HCT116 (cell line): ENCODE measurements around the gene MYH11. TPM values are rescaled to one million over a fixed set of nuclear protein-coding genes. Genes with fewer than 3 reads are reported as not detected.

ENCODE experiments used
- ATAC-seq: fragments of 200-7000 bp; cut with Tn5 transposase; 2 replicates; pipeline ENCODE4 v1.9.1; 2020; ENCODE audit warnings: mild to moderate bottlenecking, moderate library complexity
- BruUV-seq: library from RNA; stranded (reverse); fragments of 400-500 nt; replicated peaks from 2 replicates; lab custom pipeline; 2021; lab: Mats Ljungman, UMichigan
- CTCF ChIA-PET: fragments of 300-600 bp; sonication (Branson Sonifier 250); formaldehyde crosslinking; loops from one replicate; lab custom pipeline; 2021; ENCODE audit warnings: antibody characterized with exemption; lab: Charles Lee
- POLR2A ChIA-PET: fragments of 300-600, 350-600 bp; sonication (Branson Sonifier 250); formaldehyde crosslinking; loops from one replicate; lab custom pipeline; 2021; ENCODE audit warnings: antibody characterized with exemption; lab: Charles Lee
- RAD21 ChIA-PET, 2 experiments: fragments of 300-600 bp; sonication (Branson Sonifier 250); formaldehyde crosslinking; loops; one replicate each; lab custom pipeline; 2023; ENCODE audit warnings: low total read pairs in 2 of 2; ENCODE audit not compliant: uncharacterized antibody in 2 of 2, unreplicated experiment in 2 of 2, low non-redundant PET in 1 of 2; lab: Charles Lee
- DNase-seq: peaks from one replicate; pipeline ENCODE4 v3.0.0-alpha.2; 2010; ENCODE audit warnings: low read depth, low spot score
- H2AFZ ChIP-seq: fragments of 200-600 bp; shearing (Covaris generic), sonication (generic); 2 replicates; pipeline ENCODE4 v1.6.1; 2017; ENCODE audit warnings: low read depth, mixed run types, mixed read lengths, antibody characterized with exemption, low read length; ENCODE audit not compliant: poor library complexity, severe bottlenecking
- H3K27ac ChIP-seq: 2 replicates; pipeline ENCODE4 v1.5.1; 2012; ENCODE audit warnings: low read depth, low read length
- H3K27me3 ChIP-seq: fragments of 200-600 bp; sonication (generic); 2 replicates; pipeline ENCODE4 v1.6.1; 2016; ENCODE audit warnings: mixed run types, low read length, mixed read lengths; ENCODE audit not compliant: insufficient read depth
- H3K36me3 ChIP-seq, 2 experiments: fragments of 200-500 bp in 1 of 2; fragments of 200-600 bp in 1 of 2; sonication (Bioruptor generic) in 1 of 2; sonication (generic) in 1 of 2; 2 replicates each; pipeline versions ENCODE4 v1.5.1 to v1.6.1; 2014 to 2016; ENCODE audit warnings: low read length in 2 of 2, inconsistent platforms in 1 of 2, mixed read lengths in 1 of 2, mixed run types in 1 of 2; ENCODE audit not compliant: insufficient read depth in 2 of 2, control insufficient read depth in 1 of 2
- H3K4me1 ChIP-seq, 2 experiments: fragments of 200-600 bp in 1 of 2; sonication (generic) in 1 of 2; 2 replicates each; pipeline versions ENCODE4 v1.5.1 to v1.6.1; 2012 to 2017; ENCODE audit warnings: low read length in 2 of 2, inconsistent platforms in 1 of 2, mild to moderate bottlenecking in 1 of 2, mixed read lengths in 1 of 2, mixed run types in 1 of 2, moderate library complexity in 1 of 2; ENCODE audit not compliant: insufficient read depth in 2 of 2, control insufficient read depth in 1 of 2
- H3K4me2 ChIP-seq: fragments of 200-600 bp; sonication (generic); 2 replicates; pipeline ENCODE4 v1.6.1; 2017; ENCODE audit warnings: mixed run types, low read length, mixed read lengths
- H3K4me3 ChIP-seq, 2 experiments: fragments of 200-600 bp in 1 of 2; sonication (generic) in 1 of 2; replicated peaks in 1 of 2; 2 replicates each; pipeline ENCODE4 v1.5.1; 2011 to 2016; ENCODE audit warnings: low read length in 2 of 2, control low read depth in 1 of 2, low read depth in 1 of 2, mild to moderate bottlenecking in 1 of 2, mixed read lengths in 1 of 2, mixed run types in 1 of 2
- H3K79me2 ChIP-seq: fragments of 200-600 bp; sonication (generic); 2 replicates; pipeline ENCODE4 v1.6.1; 2017; ENCODE audit warnings: mild to moderate bottlenecking, mixed run types, low read length, moderate library complexity, mixed read lengths; ENCODE audit not compliant: insufficient read depth
- H3K9ac ChIP-seq: fragments of 200-600 bp; sonication (generic); 2 replicates; pipeline ENCODE4 v1.6.1; 2016; ENCODE audit warnings: low read length, mixed read lengths
- H3K9me2 ChIP-seq: fragments of 200-600 bp; sonication (generic), shearing (Covaris generic); 2 replicates; pipeline ENCODE4 v1.6.1; 2017; ENCODE audit warnings: mixed run types, mild to moderate bottlenecking, moderate library complexity; ENCODE audit not compliant: insufficient read depth
- H3K9me3 ChIP-seq, 2 experiments: fragments of 200-500 bp in 1 of 2; fragments of 200-600 bp in 1 of 2; sonication (Bioruptor generic) in 1 of 2; sonication (generic) in 1 of 2; 2 replicates each; pipeline ENCODE4 v1.6.1; 2014 to 2017; ENCODE audit warnings: low read length in 2 of 2, mixed read lengths in 2 of 2, inconsistent platforms in 1 of 2, low read depth in 1 of 2, mild to moderate bottlenecking in 1 of 2, mixed run types in 1 of 2, moderate library complexity in 1 of 2; ENCODE audit not compliant: control insufficient read depth in 1 of 2, insufficient read depth in 1 of 2
- H4K20me1 ChIP-seq: fragments of 200-600 bp; sonication (generic), shearing (Covaris generic); 2 replicates; pipeline ENCODE4 v1.6.1; 2017; ENCODE audit warnings: mixed run types, mild to moderate bottlenecking, moderate library complexity; ENCODE audit not compliant: insufficient read depth
- CEBPB ChIP-seq: IDR thresholded peaks from 2 replicates; pipeline ENCODE4 v1.6.1; 2012; ENCODE audit warnings: low read depth
- JUND ChIP-seq: IDR thresholded peaks from 2 replicates; pipeline ENCODE4 v1.6.1; 2012
- POLR2A ChIP-seq: IDR thresholded peaks from 2 replicates; pipeline ENCODE4 v1.7.0; 2011; ENCODE audit warnings: borderline replicate concordance; ENCODE audit not compliant: insufficient read depth, insufficient read length; ENCODE audit errors: extremely low read depth
- SP1 ChIP-seq: IDR thresholded peaks from 2 replicates; pipeline ENCODE4 v1.6.1; 2012; ENCODE audit warnings: low read depth
- ZFX ChIP-seq: fragments of 450-650 bp; IDR thresholded peaks from 2 replicates; pipeline ENCODE4 v1.6.1; 2017
- ZNF274 ChIP-seq: fragments of 200-500 bp; sonication (Bioruptor generic); IDR thresholded peaks from 2 replicates; pipeline ENCODE4 v1.6.1; 2014; ENCODE audit warnings: mild to moderate bottlenecking, low read depth, low read length, inconsistent platforms
- intact Hi-C: fragments of 100-400 bp; cut with micrococcal nuclease; formaldehyde crosslinking; loops from 2 replicates; pipeline ENCODE4 v1.10.0; 2022
- total RNA-seq: library from RNA; stranded (reverse); gene quantifications from one replicate; pipeline ENCODE4 v1.2.1, GENCODE V29; 2021; ENCODE audit not compliant: unreplicated experiment
- TF ChIP-seq, protein P1 (sequence below), 3 experiments: fragments of 200-600 bp in 1 of 3; sonication (generic) in 1 of 3; IDR thresholded peaks in 2 of 3; conservative IDR thresholded peaks in 1 of 3; 2 replicates each; pipeline ENCODE4 v1.5.1; 2012 to 2017; ENCODE audit warnings: low read depth in 2 of 3, low read length in 2 of 3, antibody characterized with exemption in 1 of 3, borderline replicate concordance in 1 of 3, control low read depth in 1 of 3, mild to moderate bottlenecking in 1 of 3, mixed read lengths in 1 of 3, mixed run types in 1 of 3, moderate library complexity in 1 of 3; ENCODE audit not compliant: insufficient read depth in 1 of 3
- TF ChIP-seq, protein P2 (sequence below): IDR thresholded peaks from 2 replicates; pipeline ENCODE4 v1.6.1; 2011; ENCODE audit warnings: mild to moderate bottlenecking, low read length, moderate library complexity; ENCODE audit not compliant: insufficient replicate concordance; ENCODE audit errors: extremely low read depth

MYH11 gene
- total RNA-seq, 1 experiment from 2014 or later: 0.61 TPM

DNA sequence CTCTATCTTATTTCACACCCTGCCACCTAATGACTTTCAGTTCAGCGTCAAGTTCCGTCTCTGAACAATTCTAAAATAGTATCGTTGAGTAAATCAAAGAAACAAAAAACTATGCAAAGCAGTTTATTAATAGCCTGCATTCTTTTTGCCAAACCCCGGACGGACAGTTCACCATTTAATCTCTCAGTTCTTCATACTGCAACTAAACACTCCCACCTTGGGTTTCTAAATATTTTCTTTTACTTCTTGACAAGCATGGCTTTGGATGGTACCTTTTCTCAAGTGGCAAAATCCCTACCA is 1.2 kb downstream of the MYH11 start:
- H4K20me1 ChIP-seq: no peaks in the 10 kb centered on the region
- DNase-seq (no peak), ATAC-seq (no peak)
- ChIA-PET CTCF (no interaction called here), POLR2A (no interaction called here), RAD21 (no interaction called here)
- no peaks in the 10 kb centered on the region for H3K36me3 ChIP-seq
- H3K9ac ChIP-seq: no peak overlapping the region
- H3K9me3 ChIP-seq: no peaks in the 10 kb centered on the region
- no peaks in the 10 kb centered on the region for H3K4me1 ChIP-seq
- no peak overlapping the region for H3K4me3 ChIP-seq
- no peak overlapping the region for H2AFZ ChIP-seq
- TF ChIP-seq ZNF274 (no peak), SP1 (no peak), CEBPB (no peak), ZFX (no peak), POLR2A (no peak), JUND (no peak)
- TF ChIP-seq, protein P1, sequence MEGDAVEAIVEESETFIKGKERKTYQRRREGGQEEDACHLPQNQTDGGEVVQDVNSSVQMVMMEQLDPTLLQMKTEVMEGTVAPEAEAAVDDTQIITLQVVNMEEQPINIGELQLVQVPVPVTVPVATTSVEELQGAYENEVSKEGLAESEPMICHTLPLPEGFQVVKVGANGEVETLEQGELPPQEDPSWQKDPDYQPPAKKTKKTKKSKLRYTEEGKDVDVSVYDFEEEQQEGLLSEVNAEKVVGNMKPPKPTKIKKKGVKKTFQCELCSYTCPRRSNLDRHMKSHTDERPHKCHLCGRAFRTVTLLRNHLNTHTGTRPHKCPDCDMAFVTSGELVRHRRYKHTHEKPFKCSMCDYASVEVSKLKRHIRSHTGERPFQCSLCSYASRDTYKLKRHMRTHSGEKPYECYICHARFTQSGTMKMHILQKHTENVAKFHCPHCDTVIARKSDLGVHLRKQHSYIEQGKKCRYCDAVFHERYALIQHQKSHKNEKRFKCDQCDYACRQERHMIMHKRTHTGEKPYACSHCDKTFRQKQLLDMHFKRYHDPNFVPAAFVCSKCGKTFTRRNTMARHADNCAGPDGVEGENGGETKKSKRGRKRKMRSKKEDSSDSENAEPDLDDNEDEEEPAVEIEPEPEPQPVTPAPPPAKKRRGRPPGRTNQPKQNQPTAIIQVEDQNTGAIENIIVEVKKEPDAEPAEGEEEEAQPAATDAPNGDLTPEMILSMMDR (IDR thresholded peaks at IDR 0.05 in 2 of 3, conservative IDR thresholded peaks at IDR 0.05 in 1 of 3; ENCODE audit: borderline replicate concordance in 1 of 3, insufficient read depth in 1 of 3, low read depth in 2 of 3, low read length in 2 of 3): no peak
- TF ChIP-seq, protein P2, sequence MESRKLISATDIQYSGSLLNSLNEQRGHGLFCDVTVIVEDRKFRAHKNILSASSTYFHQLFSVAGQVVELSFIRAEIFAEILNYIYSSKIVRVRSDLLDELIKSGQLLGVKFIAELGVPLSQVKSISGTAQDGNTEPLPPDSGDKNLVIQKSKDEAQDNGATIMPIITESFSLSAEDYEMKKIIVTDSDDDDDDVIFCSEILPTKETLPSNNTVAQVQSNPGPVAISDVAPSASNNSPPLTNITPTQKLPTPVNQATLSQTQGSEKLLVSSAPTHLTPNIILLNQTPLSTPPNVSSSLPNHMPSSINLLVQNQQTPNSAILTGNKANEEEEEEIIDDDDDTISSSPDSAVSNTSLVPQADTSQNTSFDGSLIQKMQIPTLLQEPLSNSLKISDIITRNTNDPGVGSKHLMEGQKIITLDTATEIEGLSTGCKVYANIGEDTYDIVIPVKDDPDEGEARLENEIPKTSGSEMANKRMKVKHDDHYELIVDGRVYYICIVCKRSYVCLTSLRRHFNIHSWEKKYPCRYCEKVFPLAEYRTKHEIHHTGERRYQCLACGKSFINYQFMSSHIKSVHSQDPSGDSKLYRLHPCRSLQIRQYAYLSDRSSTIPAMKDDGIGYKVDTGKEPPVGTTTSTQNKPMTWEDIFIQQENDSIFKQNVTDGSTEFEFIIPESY: no peak
- H3K27me3 ChIP-seq: no peaks in the 10 kb centered on the region
- no peak overlapping the region for H3K27ac ChIP-seq
- no peaks in the 10 kb centered on the region for H3K79me2 ChIP-seq
- H3K9me2 ChIP-seq: no peaks in the 10 kb centered on the region
- intact Hi-C loops: no loop called here
- no peak overlapping the region for H3K4me2 ChIP-seq
- BruUV-seq: no TSS peak
